OCI-LY7 (cell line): Measurements from ENCODE around the gene GZMM. TPM values are rescaled to one million over a fixed set of nuclear protein-coding genes. Genes with fewer than 3 reads are reported as not detected.

ENCODE experiments used
- BruUV-seq: library from RNA; stranded (reverse); fragments of 400-500 nt; replicated peaks from 2 replicates; lab custom pipeline; 2021; lab: Mats Ljungman, UMichigan
- CTCF ChIA-PET: fragments of 300-600 bp; sonication (Branson Sonifier 250); formaldehyde crosslinking; loops from one replicate; lab custom pipeline; 2022; ENCODE audit warnings: antibody characterized with exemption; ENCODE audit not compliant: unreplicated experiment; lab: Charles Lee
- POLR2A ChIA-PET: fragments of 300-600 bp; sonication (Branson Sonifier 250); formaldehyde crosslinking; loops from one replicate; lab custom pipeline; 2022; ENCODE audit warnings: antibody characterized with exemption; lab: Charles Lee
- DNase-seq: peaks from one replicate; pipeline ENCODE4 v3.0.0-alpha.2; 2015; ENCODE audit warnings: low spot score
- H2AFZ ChIP-seq: fragments of 200-600 bp; sonication (generic), shearing (Covaris generic); 2 replicates; pipeline ENCODE4 v1.6.1; 2014; ENCODE audit warnings: mild to moderate bottlenecking, antibody characterized with exemption, low read length, moderate library complexity
- H3K27ac ChIP-seq: fragments of 200-600 bp; sonication (generic); 2 replicates; pipeline ENCODE4 v1.5.1; 2014; ENCODE audit warnings: mixed run types, low read depth, mild to moderate bottlenecking, moderate library complexity, low read length, inconsistent platforms; ENCODE audit not compliant: poor library complexity, severe bottlenecking
- H3K36me3 ChIP-seq: fragments of 200-600 bp; sonication (generic); 2 replicates; pipeline ENCODE4 v1.6.1; 2014; ENCODE audit warnings: mild to moderate bottlenecking, antibody characterized with exemption, low read length, moderate library complexity, mixed read lengths; ENCODE audit not compliant: insufficient read depth
- H3K4me1 ChIP-seq: fragments of 200-600 bp; sonication (generic); 2 replicates; pipeline ENCODE4 v1.5.1; 2014; ENCODE audit warnings: mild to moderate bottlenecking, low read length; ENCODE audit not compliant: insufficient read depth, poor library complexity, severe bottlenecking
- H3K4me2 ChIP-seq: fragments of 200-600 bp; sonication (generic); 2 replicates; pipeline ENCODE4 v1.6.1; 2014; ENCODE audit warnings: mild to moderate bottlenecking, low read length
- H3K4me3 ChIP-seq: fragments of 200-600 bp; sonication (generic); 2 replicates; pipeline ENCODE4 v1.5.1; 2014; ENCODE audit warnings: mild to moderate bottlenecking, low read depth, low read length; ENCODE audit not compliant: poor library complexity, severe bottlenecking
- H3K79me2 ChIP-seq: fragments of 200-600 bp; sonication (generic); 2 replicates; pipeline ENCODE4 v1.6.1; 2016; ENCODE audit warnings: low read depth, mild to moderate bottlenecking, low read length, moderate library complexity, mixed read lengths; ENCODE audit not compliant: insufficient read depth
- H3K9me2 ChIP-seq: fragments of 200-600 bp; sonication (generic); 2 replicates; pipeline ENCODE4 v1.6.1; 2016; ENCODE audit warnings: mild to moderate bottlenecking, low read length, mixed read lengths; ENCODE audit not compliant: insufficient read depth
- H3K9me3 ChIP-seq: fragments of 200-600 bp; sonication (generic); 2 replicates; pipeline ENCODE4 v1.6.1; 2014; ENCODE audit warnings: mild to moderate bottlenecking, mixed run types, low read length, mixed read lengths
- H4K20me1 ChIP-seq: fragments of 200-600 bp; sonication (generic); 2 replicates; pipeline ENCODE4 v1.6.1; 2014; ENCODE audit warnings: mild to moderate bottlenecking, antibody characterized with exemption, low read length, moderate library complexity, mixed read lengths; ENCODE audit not compliant: insufficient read depth
- EZH2phosphoT487 ChIP-seq: fragments of 200-600 bp; sonication (generic); IDR thresholded peaks from 2 replicates; pipeline ENCODE4 v1.6.1; 2018; ENCODE audit warnings: low read depth, borderline replicate concordance, mild to moderate bottlenecking, mixed run types, antibody characterized with exemption, low read length, moderate library complexity, mixed read lengths
- intact Hi-C: fragments of 100-400 bp; cut with micrococcal nuclease; formaldehyde crosslinking; loops from one replicate; pipeline ENCODE4 v1.10.0; 2022; ENCODE audit not compliant: unreplicated experiment
- total RNA-seq, 2 experiments: library from RNA; depleted of rRNA in 1 of 2; stranded (reverse); fragments of >200 nt in 1 of 2; shearing (Covaris generic) in 1 of 2; gene quantifications; 2 replicates each; pipeline ENCODE4 v1.2.3, GENCODE V29; 2014 to 2022
- TF ChIP-seq, protein P1 (sequence below): fragments of 200-600 bp; sonication (generic); conservative IDR thresholded peaks from 2 replicates; pipeline ENCODE4 v1.5.1; 2014; ENCODE audit warnings: mild to moderate bottlenecking, antibody characterized with exemption, low read length, moderate library complexity, mixed read lengths

GZMM gene
- total RNA-seq, 2 experiments from 2014 or later, result not detected

GRCh38 chr19:495081-495401 lies 48.8 kb upstream of the GZMM start:
- no TSS peak for BruUV-seq
- CTCF ChIA-PET, result no interaction called here
- POLR2A ChIA-PET, result no interaction called here
- Histone ChIP-seq H3K27ac (no peak overlapping the region), H3K9me3 (no peaks in the 10 kb centered on the region; the same call in 1 of the 2 replicates), H3K4me1 (no peaks in the 10 kb centered on the region), H2AFZ (no peak overlapping the region), H3K9me2 (no peaks in the 10 kb centered on the region), H4K20me1 (no peaks in the 10 kb centered on the region), H3K36me3 (no peaks in the 10 kb centered on the region), H3K4me2 (no peak overlapping the region), H3K4me3 (no peak overlapping the region), H3K79me2 (no peaks in the 10 kb centered on the region)
- intact Hi-C loops, result no loop called here
- TF ChIP-seq EZH2phosphoT487, result no peak
- TF ChIP-seq, protein P1, sequence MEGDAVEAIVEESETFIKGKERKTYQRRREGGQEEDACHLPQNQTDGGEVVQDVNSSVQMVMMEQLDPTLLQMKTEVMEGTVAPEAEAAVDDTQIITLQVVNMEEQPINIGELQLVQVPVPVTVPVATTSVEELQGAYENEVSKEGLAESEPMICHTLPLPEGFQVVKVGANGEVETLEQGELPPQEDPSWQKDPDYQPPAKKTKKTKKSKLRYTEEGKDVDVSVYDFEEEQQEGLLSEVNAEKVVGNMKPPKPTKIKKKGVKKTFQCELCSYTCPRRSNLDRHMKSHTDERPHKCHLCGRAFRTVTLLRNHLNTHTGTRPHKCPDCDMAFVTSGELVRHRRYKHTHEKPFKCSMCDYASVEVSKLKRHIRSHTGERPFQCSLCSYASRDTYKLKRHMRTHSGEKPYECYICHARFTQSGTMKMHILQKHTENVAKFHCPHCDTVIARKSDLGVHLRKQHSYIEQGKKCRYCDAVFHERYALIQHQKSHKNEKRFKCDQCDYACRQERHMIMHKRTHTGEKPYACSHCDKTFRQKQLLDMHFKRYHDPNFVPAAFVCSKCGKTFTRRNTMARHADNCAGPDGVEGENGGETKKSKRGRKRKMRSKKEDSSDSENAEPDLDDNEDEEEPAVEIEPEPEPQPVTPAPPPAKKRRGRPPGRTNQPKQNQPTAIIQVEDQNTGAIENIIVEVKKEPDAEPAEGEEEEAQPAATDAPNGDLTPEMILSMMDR, result no peak
- DNase-seq, result no peak

- Histone ChIP-seq H3K4me1 (no peaks in the 10 kb centered on the region), H3K4me3 (no peak overlapping the region), H3K36me3 (no peaks in the 10 kb centered on the region), H3K9me2 (no peaks in the 10 kb centered on the region), H3K4me2 (no peak overlapping the region), H4K20me1 (no peaks in the 10 kb centered on the region), H3K9me3 (no peaks in the 10 kb centered on the region; the same call in 1 of the 2 replicates), H2AFZ (no peak overlapping the region), H3K27ac (no peak overlapping the region), H3K79me2 (no peaks in the 10 kb centered on the region)
- TF ChIP-seq EZH2phosphoT487, result no peak
- TF ChIP-seq, protein P1, result peak; percentile 74
- ChIA-PET POLR2A (no interaction called here), CTCF (no interaction called here)
- DNase-seq, result no peak
- intact Hi-C loops, result no loop called here
- no TSS peak for BruUV-seq
Observed at GRCh38 chr19:495402-496111, 48.3 kb upstream of the GZMM start.

DNA sequence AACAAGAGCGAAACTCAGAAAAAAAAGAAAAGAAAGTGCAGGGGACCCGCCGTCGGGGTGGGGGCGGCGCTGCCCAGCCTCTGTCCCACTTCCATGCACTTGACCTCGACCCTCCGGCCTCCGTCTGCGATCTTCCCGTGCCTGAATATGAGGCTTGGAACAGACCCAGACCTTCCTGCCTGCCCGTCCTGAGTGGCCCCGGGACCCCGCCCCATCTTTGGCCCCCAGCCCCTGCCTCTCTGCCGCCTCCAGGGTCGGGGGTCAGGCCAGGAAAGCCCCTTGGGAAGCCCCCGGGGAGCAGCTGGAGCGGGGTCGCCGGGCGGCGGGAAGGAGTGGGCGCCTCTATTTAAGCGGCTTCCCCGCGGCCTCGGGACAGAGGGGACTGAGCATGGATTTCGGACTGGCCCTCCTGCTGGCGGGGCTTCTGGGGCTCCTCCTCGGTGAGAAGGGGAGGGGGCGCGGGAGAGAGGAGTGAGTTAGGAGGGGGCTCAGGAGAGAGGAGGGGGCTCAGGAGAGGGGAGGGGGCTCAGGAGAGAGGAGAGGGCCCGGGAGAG lies 47.7 kb upstream of the GZMM start, which contains the start of gene MADCAM1:
MADCAM1 (plus strand) TSS at position 375 of the 554 bp plus-strand sequence; CDS start at position 389, 14 bp downstream.
- no peaks in the 10 kb centered on the region for H3K9me2 ChIP-seq
- no peaks in the 10 kb centered on the region for H3K36me3 ChIP-seq
- no peak within 1 kb of the TSS for H3K4me3 ChIP-seq
- H3K9me3 ChIP-seq, result no peaks in the 10 kb centered on the region; the same call in 1 of the 2 replicates
- no peaks in the 10 kb centered on the region for H3K4me1 ChIP-seq
- H4K20me1 ChIP-seq, result no peaks in the 10 kb centered on the region
- H3K4me2 ChIP-seq, result no peak within 1 kb of the TSS
- BruUV-seq, result no TSS peak
- DNase-seq, result no peak
- intact Hi-C loops, result no loop called here
- H3K27ac ChIP-seq, result no peak within 1 kb of the TSS
- H3K79me2 ChIP-seq, result no peaks in the 10 kb centered on the region
- H2AFZ ChIP-seq, result no peak within 1 kb of the TSS
- CTCF ChIA-PET, result no interaction called here
- TF ChIP-seq, protein P1, result no peak
- no peak for TF ChIP-seq EZH2phosphoT487
- POLR2A ChIA-PET, result no interaction called here
